ENCODE data around the gene ZC3H8. TPM values are rescaled to one million over a fixed set of nuclear protein-coding genes. Genes with fewer than 3 reads are reported as not detected.

ZC3H8 gene
- total and polyA plus RNA-seq, 2 donors (not counting 3 experiments of a cell fraction or from before 2014, with no cell fraction given), result 0.95 to 7.1 TPM

DNA sequence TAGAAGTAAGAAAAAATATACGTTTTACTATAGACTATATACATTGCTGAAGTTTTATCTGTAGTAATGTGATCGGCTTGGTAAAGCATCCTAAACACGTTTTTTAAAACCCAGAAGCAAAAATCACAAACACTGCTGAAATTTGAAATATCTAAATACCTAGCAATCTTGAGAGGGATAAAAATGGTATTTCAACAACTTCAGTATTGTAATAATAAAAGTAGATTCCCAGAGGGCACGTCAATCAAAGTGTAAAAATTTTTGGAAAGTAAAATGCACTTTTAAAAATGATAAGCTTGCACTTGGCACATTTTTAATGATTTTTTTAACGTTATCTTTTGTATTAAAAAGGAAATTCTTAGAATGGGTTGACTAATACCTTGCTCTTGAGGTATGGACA lies 22.1 kb upstream of the ZC3H8 start:
- no peak overlapping the region for H3K27ac ChIP-seq (ENCODE audit: insufficient read depth, low read depth, low read length)
- no peak overlapping the region for H3K4me3 ChIP-seq (replicated peaks in 1 of 3; ENCODE audit: insufficient read depth in 1 of 3, low read depth in 1 of 3, low read length in 3 of 3)
- POLR2A ChIA-PET, result interaction anchor here (0.6 to 0.7 kb wide), 2 partner anchors 15 to 384 kb away, joined by 4 to 7 read pairs; no protein-coding TSS in a partner anchor
- FAIRE-seq, result no peak
- no peak overlapping the region for H2AFZ ChIP-seq (ENCODE audit: low read depth, low read length)
- no peaks in the 10 kb centered on the region for H4K20me1 ChIP-seq (replicated peaks; ENCODE audit: control insufficient read depth, extremely low read depth, insufficient read depth, low read length)
- dilution Hi-C loops (cut with MboI; ENCODE audit: extremely low pct_ligation_motif_present, low sequenced_read_pairs) (no loop called here), intact Hi-C loops (cut with micrococcal nuclease) (loop anchor here (2.0 to 5.0 kb wide), 3 partner anchors 24 to 305 kb away; partner anchors contain the start of genes CHCHD5 and TMEM87B)
- CTCF ChIA-PET, result interaction anchor here (1.5 kb wide), 1 partner anchor 17 kb away, joined by 4 read pairs; no protein-coding TSS in a partner anchor
- no peaks in the 10 kb centered on the region for H3K79me2 ChIP-seq (ENCODE audit: control insufficient read depth, insufficient read depth, low read length)
- H3K9me3 ChIP-seq (replicated peaks; ENCODE audit: control insufficient read depth, insufficient read depth, low read length), result no peaks in the 10 kb centered on the region
- TF ChIP-seq, protein P1, sequence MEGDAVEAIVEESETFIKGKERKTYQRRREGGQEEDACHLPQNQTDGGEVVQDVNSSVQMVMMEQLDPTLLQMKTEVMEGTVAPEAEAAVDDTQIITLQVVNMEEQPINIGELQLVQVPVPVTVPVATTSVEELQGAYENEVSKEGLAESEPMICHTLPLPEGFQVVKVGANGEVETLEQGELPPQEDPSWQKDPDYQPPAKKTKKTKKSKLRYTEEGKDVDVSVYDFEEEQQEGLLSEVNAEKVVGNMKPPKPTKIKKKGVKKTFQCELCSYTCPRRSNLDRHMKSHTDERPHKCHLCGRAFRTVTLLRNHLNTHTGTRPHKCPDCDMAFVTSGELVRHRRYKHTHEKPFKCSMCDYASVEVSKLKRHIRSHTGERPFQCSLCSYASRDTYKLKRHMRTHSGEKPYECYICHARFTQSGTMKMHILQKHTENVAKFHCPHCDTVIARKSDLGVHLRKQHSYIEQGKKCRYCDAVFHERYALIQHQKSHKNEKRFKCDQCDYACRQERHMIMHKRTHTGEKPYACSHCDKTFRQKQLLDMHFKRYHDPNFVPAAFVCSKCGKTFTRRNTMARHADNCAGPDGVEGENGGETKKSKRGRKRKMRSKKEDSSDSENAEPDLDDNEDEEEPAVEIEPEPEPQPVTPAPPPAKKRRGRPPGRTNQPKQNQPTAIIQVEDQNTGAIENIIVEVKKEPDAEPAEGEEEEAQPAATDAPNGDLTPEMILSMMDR (IDR thresholded peaks at IDR 0.05; ENCODE audit: extremely low read depth in 1 of 2, insufficient read depth in 1 of 2, low read depth in 1 of 2, low read length in 2 of 2), result no peak
- TF ChIP-seq GATA2 (IDR thresholded peaks at IDR 0.05; ENCODE audit: insufficient read depth, insufficient read length, low read depth, low read length) (no peak), JUN (IDR thresholded peaks at IDR 0.05; ENCODE audit: borderline replicate concordance, insufficient read depth, insufficient read length, low read depth) (no peak)
- H3K4me1 ChIP-seq (ENCODE audit: control insufficient read depth, extremely low read depth, insufficient read depth, low read length), result peaks cover 9% of the 10 kb centered on the region
- BruUV-seq (replicated peaks), result no TSS peak
- H3K27me3 ChIP-seq (ENCODE audit: control insufficient read depth in 2 of 2, insufficient read depth in 2 of 2, low read length in 2 of 2), result no peaks in the 10 kb centered on the region
- H3K4me2 ChIP-seq (ENCODE audit: insufficient read depth, low read length), result peak overlapping the region; percentile 87
- DNase-seq (ENCODE audit: low read depth, low spot score), result no peak
- H3K36me3 ChIP-seq (ENCODE audit: control insufficient read depth in 2 of 2, extremely low read depth in 1 of 2, insufficient read depth in 2 of 2, low read length in 2 of 2), result no peaks in the 10 kb centered on the region
- H3K9ac ChIP-seq (replicated peaks; ENCODE audit: extremely low read depth, insufficient read depth, low read length), result no peak overlapping the region
- no peaks in the 10 kb centered on the region for H3K9me1 ChIP-seq (replicated peaks; ENCODE audit: control insufficient read depth, extremely low read depth, insufficient read depth, low read length)
